IPS-NIHi7 (cell line): ENCODE measurements around the gene CTNNA2.
"Not testable (repeated sequence)": the region's sequence is repeated elsewhere in the genome, so short reads cannot be mapped to it uniquely, and the experiment has no call there.

Experiments used
- DNase-seq: peaks from one replicate; pipeline ENCODE4 v3.0.0; 2012; ENCODE audit warnings: mixed read lengths; ENCODE audit errors: extremely low spot score

The CTNNA2 gene

GRCh38 chr2:80146757-80147156, 633.9 kb downstream of the CTNNA2 start:
- not testable (repeated sequence) for DNase-seq

- no peak for DNase-seq
Observed at GRCh38 chr2:80147690-80148089, 634.8 kb downstream of the CTNNA2 start.

- DNase-seq: no peak
Observed at GRCh38 chr2:80148906-80149305, 636.1 kb downstream of the CTNNA2 start.

- no peak for DNase-seq
Observed at GRCh38 chr2:80149991-80150390, 637.1 kb downstream of the CTNNA2 start.

DNA sequence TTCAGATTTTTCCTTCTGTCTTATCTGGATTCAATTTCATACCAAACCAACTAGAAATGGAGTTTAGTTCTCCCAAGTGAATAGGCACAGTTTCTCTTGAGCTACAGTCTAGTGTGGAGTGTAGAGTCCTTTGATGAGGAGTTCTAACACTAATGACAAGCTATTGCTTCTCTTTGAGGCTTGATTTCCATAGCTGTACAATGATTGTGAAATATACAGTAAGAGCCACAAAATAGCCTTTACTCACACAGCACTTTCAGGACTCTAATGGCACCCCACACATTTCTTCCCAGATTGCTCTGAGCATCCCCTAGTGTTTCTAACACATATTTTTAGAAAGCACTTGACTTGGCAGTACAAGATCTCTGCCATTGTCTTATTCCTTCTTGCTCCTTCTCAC, 638.4 kb downstream of the CTNNA2 start:
- no peak for DNase-seq

GRCh38 chr2:80151651-80152050, 638.8 kb downstream of the CTNNA2 start:
- DNase-seq: no peak

DNA sequence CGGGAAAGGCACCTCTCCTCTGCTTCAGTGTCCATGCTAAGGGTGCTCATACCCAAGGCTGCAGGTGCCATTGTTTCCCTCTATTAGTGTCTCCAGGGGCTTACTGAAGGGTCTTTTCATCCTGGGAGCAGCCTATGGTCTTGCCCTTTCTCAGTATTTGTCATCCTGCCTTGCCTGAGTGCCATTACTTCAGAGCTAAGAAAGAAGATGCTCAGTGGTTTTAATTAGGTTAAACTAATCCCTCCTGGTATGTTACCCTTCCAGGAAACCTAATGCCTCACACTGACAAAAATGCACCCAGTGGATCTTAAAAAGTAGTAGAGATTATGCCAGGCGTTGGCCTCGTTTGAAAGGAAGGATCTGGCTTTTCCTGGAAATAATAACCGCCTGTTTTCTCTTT, 640.3 kb downstream of the CTNNA2 start:
- DNase-seq: no peak

DNA sequence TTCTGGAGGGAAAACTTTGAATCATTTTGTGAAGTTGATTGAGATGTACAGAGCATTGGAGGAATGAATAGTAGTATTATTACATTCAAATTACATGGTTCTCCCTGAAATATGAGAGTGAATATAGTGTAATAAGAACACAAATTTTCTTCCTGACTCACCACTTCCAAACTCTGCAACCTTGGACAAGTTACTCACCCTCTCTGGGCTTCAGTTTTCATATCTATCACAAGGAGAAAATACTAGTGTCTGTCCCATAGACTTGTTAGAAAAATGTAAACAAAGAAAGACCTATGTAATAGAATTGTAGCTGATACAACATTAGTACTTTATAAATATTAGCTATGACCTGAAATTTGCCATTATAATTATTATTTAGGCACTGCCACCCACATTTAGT, 640.9 kb downstream of the CTNNA2 start:
- DNase-seq: no peak

DNA sequence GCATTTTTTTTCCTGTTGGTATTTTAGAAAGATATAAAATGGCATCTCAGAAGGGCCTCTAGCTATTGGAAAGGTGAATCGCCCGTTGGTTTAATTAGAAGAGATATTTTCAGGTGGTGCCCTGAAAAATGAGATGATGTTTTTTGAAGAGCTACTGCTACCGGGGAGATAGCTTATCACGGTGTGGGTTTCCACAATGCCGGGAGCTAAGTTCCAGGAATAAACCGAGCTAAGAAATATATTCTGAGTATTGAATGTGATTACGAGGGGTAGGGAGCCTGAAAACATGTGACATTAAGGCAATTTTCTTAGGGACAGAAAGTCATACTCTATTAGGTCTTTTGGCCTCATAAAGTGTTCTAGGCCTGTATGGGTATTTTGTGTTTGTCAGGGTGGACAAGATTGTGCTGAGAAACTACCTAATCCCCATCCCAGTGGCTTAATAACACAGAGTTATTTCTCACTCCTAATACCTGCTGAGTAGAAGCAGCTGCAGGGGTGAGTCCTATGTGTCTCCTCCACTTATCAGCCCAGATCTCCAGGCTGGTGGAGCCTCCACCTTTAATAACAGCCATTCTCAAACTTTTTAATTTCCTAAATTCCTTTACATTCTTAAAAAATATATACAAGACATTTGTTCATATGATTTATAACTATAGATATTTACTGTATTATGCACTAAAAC, 641.5 kb downstream of the CTNNA2 start:
- no peak for DNase-seq

- no peak for DNase-seq
Observed at GRCh38 chr2:80164375-80164774, 651.5 kb downstream of the CTNNA2 start.

- no peak for DNase-seq
Observed at GRCh38 chr2:80166483-80167171, 653.8 kb downstream of the CTNNA2 start.

DNA sequence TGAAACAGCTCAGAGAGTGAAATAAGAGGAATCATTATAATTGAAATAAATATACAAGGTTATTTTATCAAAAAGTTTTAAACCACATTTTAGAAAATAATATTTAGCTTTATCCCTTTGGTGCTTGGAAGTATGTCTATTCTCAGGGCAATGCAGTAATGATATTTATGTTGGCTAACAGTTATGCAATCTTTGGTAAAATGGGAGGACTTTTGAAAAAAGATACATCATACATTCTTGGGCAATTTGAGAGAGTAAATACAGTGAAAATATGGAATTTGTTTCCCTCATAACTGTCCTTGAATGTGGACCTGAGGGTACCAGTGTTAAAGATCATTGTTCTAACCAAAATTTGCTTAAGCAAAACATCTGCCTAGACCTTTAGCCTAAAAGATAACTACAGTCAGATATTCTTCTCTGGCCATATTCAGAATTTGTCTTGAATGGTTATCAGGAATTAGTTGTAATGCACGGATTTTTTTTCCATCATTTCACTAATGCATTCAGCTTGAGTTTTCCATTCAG, 654.5 kb downstream of the CTNNA2 start:
- no peak for DNase-seq

- no peak for DNase-seq
Observed at GRCh38 chr2:80168037-80168436, 655.2 kb downstream of the CTNNA2 start.

DNA sequence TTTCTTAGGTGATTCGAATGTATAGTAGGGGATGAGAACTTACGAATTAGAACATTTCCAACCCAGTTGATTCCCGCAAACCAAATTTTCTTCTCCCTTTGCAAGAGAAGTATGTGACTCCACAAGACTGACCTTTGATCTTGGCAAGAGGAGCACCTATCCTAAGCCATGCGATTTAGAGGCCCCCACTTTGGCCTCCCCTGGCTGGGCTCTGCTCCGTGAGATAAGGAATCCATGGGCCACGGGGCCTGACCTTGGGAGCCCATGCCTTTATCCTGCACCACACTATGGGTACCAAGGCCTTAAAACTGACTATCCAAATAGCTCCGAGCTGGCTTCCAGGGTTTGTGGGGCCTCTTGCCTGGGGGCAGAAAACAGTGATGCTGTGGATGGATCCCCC, 656.0 kb downstream of the CTNNA2 start:
- no peak for DNase-seq

DNA sequence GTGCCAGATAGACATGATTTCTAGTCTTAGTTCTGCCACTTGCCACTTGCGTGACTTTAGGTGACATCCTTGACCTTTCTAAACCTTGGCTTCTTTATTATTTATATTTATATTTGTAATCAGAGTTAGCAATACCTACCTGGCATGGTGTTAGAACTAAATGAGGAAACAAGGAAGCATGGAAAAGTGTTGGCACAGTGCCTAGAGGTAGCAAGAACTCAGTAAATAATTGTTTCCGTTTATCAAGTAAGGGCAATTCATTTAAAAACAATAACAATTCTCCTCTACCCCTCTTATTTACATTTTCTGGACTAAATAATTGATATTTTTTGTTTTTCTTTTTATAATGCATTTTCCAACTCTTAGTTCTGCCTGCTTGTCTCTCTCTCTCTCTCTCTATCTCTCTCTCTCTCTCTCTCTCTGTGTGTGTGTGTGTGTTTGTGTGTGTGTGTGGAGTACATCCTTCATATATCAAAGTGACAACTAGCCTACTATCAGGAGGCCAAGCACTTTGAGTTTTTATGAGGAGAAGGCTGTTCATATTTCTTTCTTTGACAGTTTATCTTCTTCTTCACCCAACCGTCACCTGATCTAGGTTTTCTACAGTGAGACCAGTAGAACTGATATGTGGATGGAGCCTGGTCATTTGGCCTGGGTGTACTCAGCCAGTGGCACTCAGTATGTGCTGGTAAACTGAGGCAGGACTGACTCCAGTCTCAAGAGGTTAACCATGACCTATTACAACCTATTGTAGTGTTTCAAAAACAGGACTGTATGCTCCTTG, 657.2 kb downstream of the CTNNA2 start:
- DNase-seq: no peak

DNA sequence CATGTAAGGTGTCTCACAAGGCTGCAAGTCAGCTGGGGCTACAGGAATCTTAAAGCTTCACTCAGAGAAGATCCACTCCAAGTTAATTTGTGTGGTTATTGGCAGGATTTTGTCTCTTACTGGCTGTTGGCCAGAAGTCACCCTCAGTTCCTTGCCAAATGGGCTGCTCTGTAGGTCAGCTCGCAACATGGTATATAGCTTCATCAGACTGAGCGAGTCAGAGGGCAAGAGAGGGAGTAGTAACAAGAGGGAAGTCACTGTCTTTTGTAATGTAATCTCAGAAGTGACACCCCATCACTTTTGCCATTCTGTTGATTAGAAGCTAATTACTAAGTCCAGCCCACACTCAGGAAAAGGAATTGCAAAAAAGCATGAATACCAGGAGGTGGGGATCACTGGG, 672.2 kb downstream of the CTNNA2 start:
- no peak for DNase-seq

- no peak for DNase-seq
Observed at GRCh38 chr2:80186262-80186661, 673.4 kb downstream of the CTNNA2 start.

GRCh38 chr2:80187156-80187555, 674.3 kb downstream of the CTNNA2 start:
- DNase-seq: no peak

- DNase-seq: no peak
Observed at GRCh38 chr2:80190166-80190565, 677.3 kb downstream of the CTNNA2 start.

GRCh38 chr2:80193566-80193965, 680.7 kb downstream of the CTNNA2 start:
- no peak for DNase-seq

DNA sequence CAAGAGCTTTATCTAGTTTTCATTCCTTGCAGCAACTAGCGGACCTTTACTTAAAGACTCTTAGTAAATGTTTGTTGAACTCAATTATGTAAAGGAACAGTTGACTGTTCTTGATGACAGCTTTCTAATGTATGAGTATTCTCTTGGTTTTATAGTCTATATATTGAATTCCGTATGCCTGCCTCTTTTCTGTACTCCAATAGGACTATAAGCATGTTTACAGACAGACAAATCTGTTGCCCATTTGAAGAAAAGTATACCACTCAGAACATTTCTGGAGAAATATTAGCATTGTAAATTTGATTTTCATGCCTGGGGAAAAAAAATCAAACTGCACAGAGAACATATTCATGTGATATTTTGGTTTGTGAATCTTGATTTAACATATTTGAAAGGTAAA, 682.2 kb downstream of the CTNNA2 start:
- DNase-seq: no peak

GRCh38 chr2:80198042-80198441, 685.2 kb downstream of the CTNNA2 start:
- DNase-seq: no peak

DNA sequence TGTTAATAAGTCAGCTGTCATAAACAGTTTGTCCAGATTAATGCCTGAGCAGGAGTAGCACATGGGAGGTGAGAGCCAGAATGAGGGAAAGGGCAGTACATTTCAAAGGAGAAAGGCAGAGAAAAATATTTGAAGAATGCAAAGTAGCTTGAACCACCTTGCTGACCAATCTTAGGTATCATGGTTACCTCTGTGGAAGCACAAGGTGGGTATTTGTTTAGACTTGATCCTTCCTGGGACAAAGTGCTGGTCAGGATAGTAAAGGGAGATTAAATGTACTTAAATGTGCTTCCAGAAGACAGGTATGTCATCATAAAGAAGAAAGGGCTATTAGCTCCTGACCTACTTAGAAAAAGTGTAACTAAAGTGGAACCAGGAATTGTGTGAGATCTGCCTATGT, 686.7 kb downstream of the CTNNA2 start:
- no peak for DNase-seq
